ENCODE results near the gene OGT. TPM values are rescaled to one million over a fixed set of nuclear protein-coding genes. Genes with fewer than 3 reads are reported as not detected.
"Not testable (repeated sequence)": the region's sequence is repeated elsewhere in the genome, so short reads cannot be mapped to it uniquely, and the experiment has no call there.

OGT gene
- polyA plus RNA-seq, 3 donors: 11.7 to 310 (median 14.0) TPM

- Histone ChIP-seq H3K27me3 (ENCODE audit: control insufficient read depth in 2 of 2, insufficient read depth in 2 of 2, low read length in 2 of 2) (no peaks in the 10 kb centered on the region), H2AFZ (ENCODE audit: insufficient read depth, low read depth, low read length, poor library complexity, severe bottlenecking) (peak overlapping the region; percentile 24), H4K20me1 (ENCODE audit: insufficient read depth, low read length) (no peaks in the 10 kb centered on the region), H3K4me3 (replicated peaks in 1 of 3; ENCODE audit: low read depth in 2 of 3, low read length in 3 of 3) (peak overlapping the region; percentile 38 to 80 (median 67)), H3K79me2 (ENCODE audit: insufficient read depth, low read length) (no peaks in the 10 kb centered on the region), H3K27ac (ENCODE audit: low read depth in 1 of 2, low read length in 2 of 2) (no peak overlapping the region), H3K9ac (ENCODE audit: insufficient read depth, low read length, poor library complexity, severe bottlenecking) (no peak overlapping the region), H3K4me1 (ENCODE audit: control insufficient read depth in 1 of 2, insufficient read depth in 2 of 2, low read length in 2 of 2) (peaks cover 0 to 4% of the 10 kb centered on the region in 2 donors), H3K9me3 (replicated peaks in 1 of 2; ENCODE audit: control insufficient read depth in 1 of 2, insufficient read depth in 1 of 2, low read length in 2 of 2) (no peaks in the 10 kb centered on the region), H3K4me2 (replicated peaks; ENCODE audit: extremely low read depth, low read length, poor library complexity, severe bottlenecking) (peak overlapping the region; percentile 83), H3K36me3 (replicated peaks in 1 of 2; ENCODE audit: control insufficient read depth in 1 of 2, insufficient read depth in 2 of 2, low read length in 2 of 2) (no peaks in the 10 kb centered on the region)
- no peak for TF ChIP-seq CTCF (IDR thresholded peaks at IDR 0.05)
- 13% methylated on average over 9 of the region's 16 CpGs for WGBS (ENCODE audit: insufficient coverage)
- DNase-seq: peak; percentile 12 to 29 (median 22)
- Mint-ChIP-seq H3K4me1 (peaks cover 11% of the 10 kb centered on the region), H3K4me3 (peak overlapping the region; percentile 65 to 90), H3K27ac (peak overlapping the region in 3 of 7 donors; percentile 18 to 57 (median 34)), H3K9me3 (peaks cover 0 to 21% (median 10%) of the 10 kb centered on the region in 7 donors), H3K36me3 (peaks cover 0 to 2% of the 10 kb centered on the region in 2 donors), H3K27me3 (ENCODE audit: low read depth in 3 of 3) (peaks cover 0 to 12% (median 3%) of the 10 kb centered on the region in 3 donors)
- intact Hi-C loops (cut with micrococcal nuclease): loop anchor here in 1 of 2 donors (10.0 kb wide), 1 partner anchor 52 kb away; no protein-coding TSS in a partner anchor
Measured at GRCh38 chrX:71493111-71493613, 39.7 kb upstream of the OGT start.

- not testable (repeated sequence) for H3K27ac Mint-ChIP-seq; H2AFZ ChIP-seq (ENCODE audit: insufficient read depth, low read depth, low read length, poor library complexity, severe bottlenecking); H3K4me3 Mint-ChIP-seq; DNase-seq; H3K4me1 ChIP-seq (ENCODE audit: control insufficient read depth in 1 of 2, insufficient read depth in 2 of 2, low read length in 2 of 2); H3K9me3 ChIP-seq (replicated peaks in 1 of 2; ENCODE audit: control insufficient read depth in 1 of 2, insufficient read depth in 1 of 2, low read length in 2 of 2); H3K27ac ChIP-seq (ENCODE audit: low read depth in 1 of 2, low read length in 2 of 2); H3K4me2 ChIP-seq (replicated peaks; ENCODE audit: extremely low read depth, low read length, poor library complexity, severe bottlenecking); H3K9ac ChIP-seq (ENCODE audit: insufficient read depth, low read length, poor library complexity, severe bottlenecking); H4K20me1 ChIP-seq (ENCODE audit: insufficient read depth, low read length); H3K4me3 ChIP-seq (replicated peaks in 1 of 3; ENCODE audit: low read depth in 2 of 3, low read length in 3 of 3); H3K79me2 ChIP-seq (ENCODE audit: insufficient read depth, low read length); H3K36me3 ChIP-seq (replicated peaks in 1 of 2; ENCODE audit: control insufficient read depth in 1 of 2, insufficient read depth in 2 of 2, low read length in 2 of 2); H3K36me3 Mint-ChIP-seq; H3K27me3 ChIP-seq (ENCODE audit: control insufficient read depth in 2 of 2, insufficient read depth in 2 of 2, low read length in 2 of 2)
- peaks cover 10% of the 10 kb centered on the region for H3K4me1 Mint-ChIP-seq
- intact Hi-C loops (cut with micrococcal nuclease): loop anchor here in 1 of 2 donors (10.0 kb wide), 1 partner anchor 49 kb away; no protein-coding TSS in a partner anchor
- no CpG with 5 or more reads among the region's 3 CpGs for WGBS (ENCODE audit: insufficient coverage)
- peaks cover 0 to 13% (median 4%) of the 10 kb centered on the region in 3 donors for H3K27me3 Mint-ChIP-seq (ENCODE audit: low read depth in 3 of 3)
- H3K9me3 Mint-ChIP-seq: peaks cover 0 to 18% (median 9%) of the 10 kb centered on the region in 7 donors
Measured at GRCh38 chrX:71495979-71496378, 36.9 kb upstream of the OGT start.
